GM04504 (cell line): ENCODE measurements around the gene TECR.
"Not testable (repeated sequence)": the region's sequence is repeated elsewhere in the genome, so short reads cannot be mapped to it uniquely, and the experiment has no call there.

Experiments
- DNase-seq: peaks from one replicate; pipeline ENCODE4 v3.0.0-alpha.2; 2012; ENCODE audit warnings: low read depth

TECR gene

DNA sequence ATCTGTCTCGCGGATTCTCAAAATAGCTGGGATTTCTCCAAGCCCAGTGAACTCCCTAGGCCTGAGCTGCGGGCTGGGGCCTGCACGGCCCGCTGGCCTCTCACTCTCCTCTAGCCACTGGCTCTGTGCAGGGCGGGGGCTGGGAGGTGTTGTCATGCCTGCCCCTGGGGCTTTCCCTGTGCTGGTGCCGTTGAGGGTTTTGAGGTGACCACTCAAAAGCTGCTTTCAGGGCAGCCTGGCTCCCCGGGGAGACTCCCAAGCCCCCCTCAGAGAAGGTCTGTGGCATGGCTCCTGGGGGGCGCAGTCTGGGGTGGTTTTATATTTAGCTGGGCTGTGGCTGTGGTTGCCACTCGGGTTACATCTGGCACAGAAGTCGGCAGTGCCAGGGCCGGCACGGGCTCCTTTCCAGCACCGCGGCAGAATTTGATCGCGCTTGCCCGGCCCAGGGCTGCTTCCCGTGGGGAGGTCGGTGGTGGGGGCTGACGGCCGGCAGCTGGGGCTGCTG lies 32.5 kb downstream of the TECR start:
- no peak for DNase-seq

GRCh38 chr19:14562660-14563589 lies 33.5 kb downstream of the TECR start:
- DNase-seq, result no peak

GRCh38 chr19:14563590-14563926 lies 34.2 kb downstream of the TECR start:
- DNase-seq, result no peak

GRCh38 chr19:14563989-14564651 lies 34.7 kb downstream of the TECR start:
- no peak for DNase-seq

DNA sequence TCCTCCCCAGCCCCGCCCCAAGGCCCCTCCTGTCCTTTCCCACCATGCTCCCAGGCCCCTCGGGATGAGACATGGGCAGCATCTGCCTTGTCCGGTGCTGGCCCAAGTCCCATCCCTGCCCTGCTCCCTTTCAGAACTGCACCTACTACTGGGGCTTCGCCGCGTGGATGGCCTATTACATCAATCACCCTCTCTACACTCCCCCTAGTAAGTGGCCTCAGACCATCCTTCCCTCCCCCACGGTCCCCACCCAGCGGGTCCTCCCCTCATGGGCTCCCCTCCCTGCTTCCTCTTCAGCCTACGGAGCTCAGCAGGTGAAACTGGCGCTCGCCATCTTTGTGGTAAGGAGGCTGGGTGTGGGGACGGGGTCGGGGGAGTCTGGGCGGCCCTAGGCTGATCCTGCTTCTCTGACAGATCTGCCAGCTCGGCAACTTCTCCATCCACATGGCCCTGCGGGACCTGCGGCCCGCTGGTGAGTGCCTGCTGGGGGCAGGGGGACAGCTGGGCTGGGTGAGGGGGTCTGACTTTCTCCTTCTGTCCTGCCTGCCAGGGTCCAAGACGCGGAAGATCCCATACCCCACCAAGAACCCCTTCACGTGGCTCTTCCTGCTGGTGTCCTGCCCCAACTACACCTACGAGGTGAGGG lies 35.4 kb downstream of the TECR start:
- not testable (repeated sequence) for DNase-seq

GRCh38 chr19:14565298-14565679 lies 35.9 kb downstream of the TECR start:
- DNase-seq, result no peak

GRCh38 chr19:14565765-14566711 lies 36.6 kb downstream of the TECR start:
- DNase-seq, result no peak

GRCh38 chr19:14566712-14567077 lies 37.3 kb downstream of the TECR start:
- no peak for DNase-seq

GRCh38 chr19:14567079-14567478 lies 37.7 kb downstream of the TECR start:
- DNase-seq, result no peak

DNA sequence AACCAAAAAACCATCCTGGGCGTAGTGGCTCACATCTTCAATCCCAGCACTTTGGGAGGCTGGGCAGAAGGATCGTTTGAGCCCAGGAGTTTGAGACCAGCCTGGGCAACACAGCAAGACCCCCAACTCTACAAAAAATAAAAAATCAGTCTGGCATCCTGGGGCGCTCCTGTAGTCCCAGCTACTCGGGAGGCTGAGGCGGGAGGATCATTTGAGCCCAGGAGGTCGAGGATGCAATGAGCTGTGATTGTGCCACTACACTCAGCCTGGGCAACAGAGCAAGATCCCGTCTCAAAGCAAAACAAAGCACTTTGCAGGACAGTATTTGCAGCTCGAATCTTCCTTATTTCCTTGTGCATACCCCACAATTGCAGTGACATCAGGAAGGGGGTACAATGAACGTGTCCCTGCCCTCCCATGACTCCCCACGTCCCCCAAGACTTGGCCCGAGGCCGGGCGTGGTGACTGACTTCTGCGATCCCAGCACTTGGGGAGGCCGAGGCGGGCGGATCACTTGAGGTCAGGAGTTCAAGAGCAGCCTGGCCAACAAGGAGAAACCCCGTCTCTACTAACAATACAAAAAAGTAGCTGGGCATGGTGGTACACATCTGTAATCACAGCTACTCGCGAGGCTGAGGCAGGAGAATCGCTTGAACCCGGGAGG lies 41.6 kb downstream of the TECR start:
- DNase-seq, result no peak

- DNase-seq, result peak; percentile 83
Measured at GRCh38 chr19:14571695-14572490, 42.5 kb downstream of the TECR start, which contains the start of gene NDUFB7. Gene NDUFB7, minus strand, starts transcription at chr19:14572066. Its CDS starts 66 bp downstream, at chr19:14572000.

DNA sequence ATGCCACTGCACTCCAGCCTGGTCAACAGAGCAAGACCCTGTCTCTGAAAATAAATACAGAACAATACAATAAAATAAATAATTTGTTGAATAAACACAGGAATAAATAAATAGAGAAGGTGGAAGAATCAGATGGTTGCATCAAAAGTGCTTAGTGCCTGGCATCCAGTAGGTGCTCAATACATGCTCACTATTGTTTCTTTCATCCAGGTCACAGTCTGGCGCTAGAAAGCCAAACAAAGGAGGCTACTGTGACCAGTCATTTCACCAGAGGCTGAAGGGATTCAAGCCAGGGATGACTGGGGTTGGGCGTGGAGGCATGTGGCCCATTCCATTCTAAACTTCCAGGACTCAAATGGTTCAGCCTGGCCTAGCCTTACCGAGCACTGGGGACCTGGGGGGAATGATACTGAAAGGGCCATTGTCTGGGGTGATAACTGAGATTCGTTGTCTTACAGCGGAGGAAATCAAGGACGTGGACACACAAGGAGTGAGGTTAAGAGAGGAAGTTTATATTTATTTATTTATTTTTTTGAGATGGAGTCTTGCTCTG lies 46.1 kb downstream of the TECR start:
- DNase-seq, result no peak

GRCh38 chr19:14576363-14576762 lies 47.0 kb downstream of the TECR start:
- DNase-seq, result no peak

DNA sequence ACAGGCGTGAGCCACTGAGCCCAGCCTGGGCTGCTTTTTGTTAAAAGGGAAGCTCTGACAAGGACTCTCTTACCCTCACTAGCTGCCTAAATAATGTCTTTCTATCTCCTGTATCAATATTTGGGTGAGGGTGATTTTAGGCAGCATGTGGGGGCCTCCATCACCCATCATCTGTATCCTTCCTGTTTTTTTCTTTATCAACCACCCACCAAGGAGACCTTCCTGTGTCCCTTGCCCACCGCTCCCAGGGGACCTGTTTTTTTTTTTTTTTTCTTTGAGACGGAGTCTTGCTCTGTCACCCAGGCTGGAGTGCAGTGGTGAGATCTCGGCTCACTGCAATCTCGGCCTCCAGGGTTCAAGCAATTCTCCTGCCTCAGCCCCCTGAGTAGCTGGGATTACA lies 47.9 kb downstream of the TECR start:
- DNase-seq, result no peak

DNA sequence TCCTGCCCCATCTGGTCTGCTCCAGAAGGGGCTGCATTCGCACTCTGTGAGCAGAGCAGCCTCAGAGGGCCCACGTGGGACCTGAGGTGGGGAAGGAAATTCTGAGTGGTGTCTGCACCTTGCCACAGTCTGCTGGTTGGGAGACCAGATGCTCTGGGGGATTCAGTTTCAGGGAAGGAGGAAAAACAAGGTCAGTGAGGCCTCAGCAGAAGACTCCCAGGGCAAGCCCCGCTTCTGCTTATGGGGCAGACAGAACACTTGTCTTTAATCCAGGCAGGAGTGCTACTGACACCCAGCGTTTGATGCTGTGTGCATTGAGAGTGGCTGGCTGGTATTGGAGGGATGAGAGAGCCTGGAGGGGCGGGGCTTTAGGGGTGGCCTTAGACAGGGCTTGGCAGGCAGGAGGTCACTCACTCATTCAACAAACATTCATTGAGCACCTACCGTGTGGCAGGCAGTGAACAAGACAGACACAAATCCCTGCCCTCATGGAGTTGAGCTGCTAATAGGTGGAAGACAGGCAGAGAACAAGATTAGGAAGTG lies 48.6 kb downstream of the TECR start:
- no peak for DNase-seq

DNA sequence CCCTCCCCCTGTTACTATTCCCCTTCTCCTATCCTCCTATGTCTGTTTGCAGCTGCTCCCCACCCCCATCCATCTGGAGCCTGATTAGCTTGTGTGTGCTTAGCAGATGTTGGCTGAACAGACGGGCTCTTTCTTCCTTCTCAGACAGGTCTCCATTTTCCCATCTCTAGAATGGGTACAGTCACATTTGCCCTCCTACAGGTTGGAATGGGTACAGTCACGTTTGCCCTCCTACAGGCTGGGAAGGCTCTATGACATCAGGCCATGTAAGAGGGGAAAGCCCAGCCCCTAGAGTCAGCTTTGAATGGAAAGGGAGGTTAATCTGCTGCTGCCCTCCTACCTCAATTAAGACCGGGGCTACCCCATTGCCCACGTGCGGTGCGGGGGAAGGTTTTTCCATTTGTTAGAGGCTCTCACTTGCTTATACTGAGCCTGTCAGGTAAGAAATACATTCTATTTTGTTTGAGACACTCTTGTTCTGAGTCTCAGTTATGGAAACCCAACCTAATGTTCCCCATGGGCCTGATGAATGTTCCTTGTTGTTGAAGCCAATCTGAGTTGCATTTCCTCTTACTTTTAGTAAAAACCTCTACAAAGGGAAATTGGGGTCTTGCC lies 51.3 kb downstream of the TECR start:
- no peak for DNase-seq

GRCh38 chr19:14582894-14583340 lies 53.5 kb downstream of the TECR start, which contains the start of gene CLEC17A:
Gene CLEC17A, plus strand, starts transcription at chr19:14583084. Its CDS starts 77 bp downstream, at chr19:14583161.
- no peak for DNase-seq

GRCh38 chr19:14584372-14584771 lies 55.0 kb downstream of the TECR start:
- DNase-seq, result not testable (repeated sequence)

DNA sequence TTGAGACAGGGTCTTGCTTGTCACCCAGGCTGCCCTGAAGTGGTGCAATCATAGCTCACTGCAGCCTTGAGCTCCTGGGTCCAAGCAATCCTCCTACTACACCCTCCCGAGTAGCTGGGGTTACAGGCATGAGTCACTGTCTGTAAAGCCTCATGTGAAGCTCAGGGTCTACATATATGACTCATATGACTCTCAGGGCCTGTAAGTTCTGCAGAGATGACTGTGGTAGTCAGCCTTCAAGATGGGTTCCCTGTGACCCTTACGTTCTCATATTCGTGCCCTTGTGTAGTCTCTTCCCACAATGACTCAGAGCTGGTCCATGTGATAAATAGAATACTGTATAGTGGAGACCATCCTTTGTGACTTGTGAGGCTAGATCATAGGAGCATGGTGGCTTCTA lies 55.8 kb downstream of the TECR start:
- not testable (repeated sequence) for DNase-seq
